Measurements from ENCODE around the gene ALDH4A1.

ALDH4A1 gene, protein sequence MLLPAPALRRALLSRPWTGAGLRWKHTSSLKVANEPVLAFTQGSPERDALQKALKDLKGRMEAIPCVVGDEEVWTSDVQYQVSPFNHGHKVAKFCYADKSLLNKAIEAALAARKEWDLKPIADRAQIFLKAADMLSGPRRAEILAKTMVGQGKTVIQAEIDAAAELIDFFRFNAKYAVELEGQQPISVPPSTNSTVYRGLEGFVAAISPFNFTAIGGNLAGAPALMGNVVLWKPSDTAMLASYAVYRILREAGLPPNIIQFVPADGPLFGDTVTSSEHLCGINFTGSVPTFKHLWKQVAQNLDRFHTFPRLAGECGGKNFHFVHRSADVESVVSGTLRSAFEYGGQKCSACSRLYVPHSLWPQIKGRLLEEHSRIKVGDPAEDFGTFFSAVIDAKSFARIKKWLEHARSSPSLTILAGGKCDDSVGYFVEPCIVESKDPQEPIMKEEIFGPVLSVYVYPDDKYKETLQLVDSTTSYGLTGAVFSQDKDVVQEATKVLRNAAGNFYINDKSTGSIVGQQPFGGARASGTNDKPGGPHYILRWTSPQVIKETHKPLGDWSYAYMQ
- total RNA-seq, result 2.8 to 7.1 (median 4.9) reads per million in 9 experiments

- ATAC-seq (replicated peaks) (peak; percentile 93), DNase-seq (peak; percentile 88 to 90 (median 89))
- H3K4me1 Mint-ChIP-seq (ENCODE audit: low read depth in 2 of 2), result peaks cover 15 to 18% of the 10 kb centered on the region in 2 donors
- no peaks in the 10 kb centered on the region for H3K27me3 Mint-ChIP-seq
- H3K4me3 Mint-ChIP-seq, result peak within 1 kb of the TSS; percentile 91 to 94
- peak within 1 kb of the TSS; percentile 96 for H3K27ac Mint-ChIP-seq
- H3K9me3 Mint-ChIP-seq, result no peaks in the 10 kb centered on the region
- peaks cover 51% of the 10 kb centered on the region for H3K36me3 Mint-ChIP-seq (ENCODE audit: insufficient read depth)
Observed at GRCh38 chr1:18902523-18903290, at the start of gene ALDH4A1. Gene ALDH4A1, minus strand, starts transcription at chr1:18902555. Its CDS starts 32 bp downstream, at chr1:18902523.

DNA sequence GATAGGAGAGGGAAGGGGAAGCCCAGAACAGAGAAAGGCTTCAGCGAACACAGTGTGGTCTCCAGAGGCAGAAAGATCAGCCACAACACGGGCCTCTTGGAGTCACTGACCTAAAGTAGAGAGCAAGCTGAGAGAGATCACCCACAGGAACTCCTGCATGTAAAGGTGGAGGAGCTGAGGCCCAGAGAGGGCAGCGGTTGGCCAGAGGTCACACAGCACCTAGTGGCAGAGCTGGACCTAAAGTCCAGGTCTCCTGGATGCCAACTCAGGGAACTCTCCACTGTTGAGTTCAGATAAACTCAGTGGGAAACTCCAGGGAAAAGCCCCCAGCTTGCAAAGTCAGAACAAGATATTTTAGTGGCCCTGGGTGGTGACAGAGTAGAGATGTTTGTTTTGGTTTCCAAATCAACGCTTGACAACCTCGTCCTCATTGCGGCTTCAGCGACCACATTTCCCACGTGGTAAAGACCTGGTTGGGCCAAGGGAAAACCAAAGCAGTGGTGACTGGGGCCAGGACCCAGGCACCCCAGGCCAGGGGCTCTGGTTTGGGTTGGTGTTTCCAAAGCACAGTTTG lies 49.5 kb upstream of the ALDH4A1 start:
- ATAC-seq (replicated peaks) (peak; percentile 53), DNase-seq (peak; percentile 82 to 83 (median 82))
- H3K9me3 Mint-ChIP-seq, result no peaks in the 10 kb centered on the region
- peaks cover 94% of the 10 kb centered on the region for H3K36me3 Mint-ChIP-seq (ENCODE audit: insufficient read depth)
- H3K27me3 Mint-ChIP-seq, result no peaks in the 10 kb centered on the region
- H3K4me1 Mint-ChIP-seq (ENCODE audit: low read depth in 2 of 2), result peaks cover 74 to 77% of the 10 kb centered on the region in 2 donors
- peak overlapping the region; percentile 100 for H3K27ac Mint-ChIP-seq
- peak overlapping the region; percentile 86 to 91 for H3K4me3 Mint-ChIP-seq

DNA sequence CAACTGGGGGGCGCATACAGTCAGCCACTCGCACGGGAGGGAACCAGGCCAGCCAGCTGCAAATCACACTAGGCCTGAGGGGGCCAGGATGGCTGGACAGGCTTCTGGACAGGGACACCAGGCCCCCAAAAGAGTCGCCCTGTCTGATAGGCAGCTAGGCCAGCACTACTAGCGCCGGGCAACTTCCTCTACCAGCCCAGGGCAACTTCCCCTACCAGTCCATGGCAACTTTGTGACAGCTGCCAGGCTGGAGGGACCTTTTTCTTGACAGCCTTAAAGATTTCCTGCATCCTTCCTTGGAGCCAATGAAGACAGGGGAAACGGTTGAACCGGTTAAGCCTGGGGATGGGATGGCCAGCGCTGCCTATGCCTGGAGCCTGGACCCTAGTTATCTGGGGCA lies 49.1 kb upstream of the ALDH4A1 start:
- Mint-ChIP-seq H3K27ac (peak overlapping the region; percentile 100), H3K36me3 (ENCODE audit: insufficient read depth) (peaks cover 93% of the 10 kb centered on the region), H3K27me3 (no peaks in the 10 kb centered on the region), H3K4me1 (ENCODE audit: low read depth in 2 of 2) (peaks cover 79 to 81% of the 10 kb centered on the region in 2 donors), H3K4me3 (peak overlapping the region; percentile 86 to 91), H3K9me3 (no peaks in the 10 kb centered on the region)
- peak; percentile 1 for ATAC-seq (replicated peaks)
- peak in 1 of 3 experiments; percentile 33 for DNase-seq

- Mint-ChIP-seq H3K9me3 (no peaks in the 10 kb centered on the region), H3K4me3 (peak overlapping the region; percentile 86 to 91), H3K27ac (peak overlapping the region; percentile 100), H3K27me3 (no peaks in the 10 kb centered on the region), H3K36me3 (ENCODE audit: insufficient read depth) (peaks cover 97% of the 10 kb centered on the region), H3K4me1 (ENCODE audit: low read depth in 2 of 2) (peaks cover 85 to 86% of the 10 kb centered on the region in 2 donors)
- ATAC-seq (replicated peaks) (no peak), DNase-seq (no peak)
Observed at GRCh38 chr1:18950401-18951026, 48.2 kb upstream of the ALDH4A1 start.

DNA sequence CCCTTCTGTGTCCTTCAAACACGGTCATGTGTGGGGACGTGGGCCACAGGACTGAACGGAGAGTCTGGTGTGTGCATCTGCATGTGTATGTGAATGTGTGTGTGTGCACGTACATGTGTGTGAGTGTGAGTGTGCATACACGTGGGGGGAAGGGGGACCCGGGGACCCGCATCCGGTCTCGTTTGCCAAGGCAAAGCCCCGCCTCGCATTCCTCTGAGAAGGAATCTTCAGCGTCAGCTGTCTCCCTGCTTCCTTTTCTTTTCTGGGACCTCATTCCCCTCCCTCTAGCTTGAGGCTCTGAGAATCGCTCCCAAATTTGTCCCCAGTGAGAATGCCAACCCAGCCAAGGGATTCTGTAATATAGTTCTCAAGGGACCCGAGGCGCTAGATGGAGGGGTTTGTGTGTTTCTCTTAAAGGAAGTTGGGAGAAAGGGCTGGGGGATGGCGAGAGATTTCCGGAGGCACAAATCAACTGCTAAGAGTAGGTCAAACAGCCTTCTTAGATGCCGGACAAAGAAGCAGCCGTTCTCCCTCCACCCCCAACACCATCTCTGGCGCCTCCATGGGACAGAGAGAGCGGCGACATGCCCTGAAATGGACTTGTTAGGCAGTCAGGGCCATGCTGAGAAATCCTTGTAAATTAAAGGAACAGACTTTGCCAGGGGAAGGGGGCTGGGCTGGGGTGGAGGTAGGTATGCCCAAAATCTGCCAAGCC lies 47.5 kb upstream of the ALDH4A1 start:
- H3K9me3 Mint-ChIP-seq, result no peaks in the 10 kb centered on the region
- peak overlapping the region; percentile 100 for H3K27ac Mint-ChIP-seq
- DNase-seq (no peak), ATAC-seq (replicated peaks) (no peak)
- peaks cover 96% of the 10 kb centered on the region for H3K36me3 Mint-ChIP-seq (ENCODE audit: insufficient read depth)
- peak overlapping the region; percentile 86 to 91 for H3K4me3 Mint-ChIP-seq
- H3K27me3 Mint-ChIP-seq, result no peaks in the 10 kb centered on the region
- H3K4me1 Mint-ChIP-seq (ENCODE audit: low read depth in 2 of 2), result peaks cover 87 to 88% of the 10 kb centered on the region in 2 donors

DNA sequence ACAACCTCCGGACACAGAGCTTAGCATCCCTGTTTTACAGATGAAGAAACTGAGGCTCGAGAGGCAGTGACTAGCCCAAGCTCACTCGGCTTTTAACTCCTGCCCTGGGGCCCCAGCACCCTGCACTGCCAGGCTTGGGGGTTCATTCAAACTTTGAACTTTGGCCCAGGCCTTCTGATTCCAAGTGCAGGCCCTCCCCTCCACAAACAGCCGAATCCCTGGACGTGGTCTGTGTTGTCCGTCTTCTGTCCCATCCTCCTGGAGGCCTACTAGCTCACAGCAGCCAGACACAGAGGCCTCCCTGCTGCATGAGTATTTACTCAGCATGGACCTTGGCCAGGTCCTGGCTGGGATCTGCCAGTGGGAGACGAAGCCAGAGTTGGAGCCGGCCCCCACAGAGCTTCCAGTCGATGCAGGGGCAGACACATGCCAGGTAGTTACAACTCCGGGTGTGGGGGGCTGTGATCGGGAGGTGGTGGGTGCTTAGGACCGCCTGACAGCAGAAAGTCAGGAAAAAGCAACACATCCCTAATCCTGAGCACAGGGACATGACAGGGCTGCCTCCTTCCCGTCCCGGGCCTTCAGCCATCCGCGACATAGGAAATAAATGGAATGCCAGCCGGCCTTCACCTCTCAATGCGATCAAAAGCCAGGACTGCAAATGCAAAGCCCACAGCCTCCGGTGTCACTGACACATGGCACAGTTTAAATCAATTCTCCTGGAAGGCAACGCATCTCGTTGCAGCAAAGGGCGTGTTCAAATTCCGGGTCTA lies 46.7 kb upstream of the ALDH4A1 start:
- peak overlapping the region; percentile 100 for H3K27ac Mint-ChIP-seq
- H3K36me3 Mint-ChIP-seq (ENCODE audit: insufficient read depth), result peaks cover 94% of the 10 kb centered on the region
- H3K9me3 Mint-ChIP-seq, result no peaks in the 10 kb centered on the region
- H3K4me1 Mint-ChIP-seq (ENCODE audit: low read depth in 2 of 2), result peaks cover 86% of the 10 kb centered on the region in 2 donors
- H3K27me3 Mint-ChIP-seq, result no peaks in the 10 kb centered on the region
- DNase-seq (no peak), ATAC-seq (replicated peaks) (no peak)
- peak overlapping the region; percentile 86 to 91 for H3K4me3 Mint-ChIP-seq

- Mint-ChIP-seq H3K9me3 (no peaks in the 10 kb centered on the region), H3K36me3 (ENCODE audit: insufficient read depth) (peaks cover 94% of the 10 kb centered on the region), H3K27me3 (no peaks in the 10 kb centered on the region), H3K27ac (peak overlapping the region; percentile 100), H3K4me1 (ENCODE audit: low read depth in 2 of 2) (peaks cover 86% of the 10 kb centered on the region in 2 donors), H3K4me3 (peak overlapping the region; percentile 86 to 91)
- ATAC-seq (replicated peaks) (peak; percentile 64), DNase-seq (peak; percentile 60 to 73 (median 73))
Observed at GRCh38 chr1:18948048-18948912, 45.9 kb upstream of the ALDH4A1 start.

DNA sequence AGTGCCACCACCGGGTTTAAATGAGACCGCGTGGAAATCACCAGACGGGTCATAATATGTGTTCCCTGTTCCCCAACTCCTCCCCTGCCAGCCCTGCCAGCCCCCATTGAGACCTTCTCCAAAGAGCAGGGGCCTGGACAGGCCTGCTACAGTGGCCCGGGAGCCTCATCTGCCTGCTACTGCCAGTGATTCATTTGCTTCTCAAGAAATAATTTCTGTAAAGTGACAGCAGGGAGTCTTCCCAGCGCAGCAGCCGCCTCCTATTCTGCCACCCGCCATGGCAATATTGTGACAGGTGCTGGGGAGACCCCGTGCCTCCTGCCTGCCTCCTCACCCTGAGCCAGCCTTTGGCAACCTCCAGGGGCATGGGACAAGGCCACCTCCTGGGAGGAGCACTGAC lies 45.2 kb upstream of the ALDH4A1 start:
- H3K27me3 Mint-ChIP-seq, result no peaks in the 10 kb centered on the region
- H3K27ac Mint-ChIP-seq, result peak overlapping the region; percentile 100
- no peaks in the 10 kb centered on the region for H3K9me3 Mint-ChIP-seq
- ATAC-seq (replicated peaks) (no peak), DNase-seq (no peak)
- peaks cover 80 to 81% of the 10 kb centered on the region in 2 donors for H3K4me1 Mint-ChIP-seq (ENCODE audit: low read depth in 2 of 2)
- peaks cover 92% of the 10 kb centered on the region for H3K36me3 Mint-ChIP-seq (ENCODE audit: insufficient read depth)
- H3K4me3 Mint-ChIP-seq, result peak overlapping the region; percentile 86 to 91

GRCh38 chr1:18946550-18947381 lies 44.4 kb upstream of the ALDH4A1 start:
- no peak for ATAC-seq (replicated peaks)
- Mint-ChIP-seq H3K9me3 (no peaks in the 10 kb centered on the region), H3K4me1 (ENCODE audit: low read depth in 2 of 2) (peaks cover 72 to 79% of the 10 kb centered on the region in 2 donors), H3K27ac (peak overlapping the region; percentile 100), H3K36me3 (ENCODE audit: insufficient read depth) (peaks cover 90% of the 10 kb centered on the region), H3K4me3 (peak overlapping the region; percentile 86 to 91), H3K27me3 (no peaks in the 10 kb centered on the region)
- DNase-seq, result no peak

DNA sequence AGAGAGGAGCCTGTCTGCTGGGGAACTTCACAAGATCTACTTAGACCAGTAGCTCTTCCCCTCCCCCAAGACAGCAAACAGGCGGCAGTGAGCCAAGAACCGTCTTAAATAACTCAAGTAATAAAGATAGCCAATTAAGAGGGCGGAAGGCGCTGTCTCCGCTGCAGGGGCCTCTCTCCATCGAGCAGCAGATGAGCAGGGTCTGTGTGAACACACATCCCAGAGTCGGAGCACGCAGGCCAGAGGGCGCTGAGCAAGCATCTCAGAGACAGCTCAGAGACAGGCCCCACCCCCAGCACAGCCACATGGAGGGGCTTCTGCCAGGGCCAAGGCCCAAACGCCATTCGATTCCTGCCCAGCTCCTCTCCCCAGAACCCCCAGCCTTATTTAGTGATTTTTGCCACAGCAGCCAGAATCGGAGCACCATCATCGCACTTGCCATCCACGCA lies 43.1 kb upstream of the ALDH4A1 start:
- peaks cover 74 to 83% of the 10 kb centered on the region in 2 donors for H3K4me1 Mint-ChIP-seq (ENCODE audit: low read depth in 2 of 2)
- ATAC-seq (replicated peaks) (no peak), DNase-seq (no peak)
- H3K27me3 Mint-ChIP-seq, result no peaks in the 10 kb centered on the region
- H3K4me3 Mint-ChIP-seq, result peak overlapping the region; percentile 52 to 63
- H3K27ac Mint-ChIP-seq, result peak overlapping the region; percentile 87 to 100
- no peaks in the 10 kb centered on the region for H3K9me3 Mint-ChIP-seq
- peaks cover 82% of the 10 kb centered on the region for H3K36me3 Mint-ChIP-seq (ENCODE audit: insufficient read depth)

Measured in effector memory CD8-positive, alpha-beta T cell (primary cell).